Fibroblast of skin of back (primary cell): ENCODE results near the gene ADAM17. TPM values are rescaled to one million over a fixed set of nuclear protein-coding genes. Genes with fewer than 3 reads are reported as not detected.
"Not testable (repeated sequence)": the region's sequence is repeated elsewhere in the genome, so short reads cannot be mapped to it uniquely, and the experiment has no call there.

ENCODE experiments used
- DNase-seq: peaks from one replicate; pipeline ENCODE4 v3.0.0-alpha.2; 2013
- polyA plus RNA-seq, 2 experiments: library from polyadenylated mRNA; unstranded; fragments of 120-200 nt; gene quantifications; one replicate each; pipeline ENCODE4 v1.2.1, GENCODE V29; 2013; ENCODE audit not compliant: insufficient read length in 2 of 2

ADAM17 gene
- 15.9 TPM for polyA plus RNA-seq (2013, experiment 1 of 2; ENCODE audit: insufficient read length)
- polyA plus RNA-seq (2013, experiment 2 of 2; ENCODE audit: insufficient read length): 13.5 TPM

GRCh38 chr2:9555297-9556120 lies at the start of gene ADAM17:
Gene ADAM17 (minus strand): TSS chr2:9555830. CDS start chr2:9555605, 225 bp downstream.
- peak; percentile 96 for DNase-seq

- no peak for DNase-seq
Observed at GRCh38 chr2:9602412-9602811, 46.8 kb upstream of the ADAM17 start.

- DNase-seq: no peak
Observed at GRCh38 chr2:9601397-9601796, 45.8 kb upstream of the ADAM17 start.

- DNase-seq: no peak
Observed at GRCh38 chr2:9599430-9599829, 43.8 kb upstream of the ADAM17 start.

GRCh38 chr2:9596621-9597311 lies 41.1 kb upstream of the ADAM17 start:
- DNase-seq: no peak

GRCh38 chr2:9595746-9596145 lies 40.1 kb upstream of the ADAM17 start:
- DNase-seq: no peak

- not testable (repeated sequence) for DNase-seq
Observed at GRCh38 chr2:9595256-9595655, 39.6 kb upstream of the ADAM17 start.

- DNase-seq: peak; percentile 50
Observed at GRCh38 chr2:9594366-9595054, 38.9 kb upstream of the ADAM17 start.

GRCh38 chr2:9593925-9594324 lies 38.3 kb upstream of the ADAM17 start:
- no peak for DNase-seq

- DNase-seq: no peak
Observed at GRCh38 chr2:9592699-9593098, 37.1 kb upstream of the ADAM17 start.

GRCh38 chr2:9590641-9591040 lies 35.0 kb upstream of the ADAM17 start:
- DNase-seq: no peak

- DNase-seq: no peak
Observed at GRCh38 chr2:9586465-9586864, 30.8 kb upstream of the ADAM17 start.

- DNase-seq: no peak
Observed at GRCh38 chr2:9585486-9585885, 29.9 kb upstream of the ADAM17 start.

- DNase-seq: peak; percentile 45
Observed at GRCh38 chr2:9584902-9585301, 29.3 kb upstream of the ADAM17 start.

GRCh38 chr2:9582624-9583023 lies 27.0 kb upstream of the ADAM17 start:
- DNase-seq: no peak

GRCh38 chr2:9578467-9579235 lies 23.0 kb upstream of the ADAM17 start:
- DNase-seq: no peak

- DNase-seq: no peak
Observed at GRCh38 chr2:9574331-9574730, 18.7 kb upstream of the ADAM17 start.

- DNase-seq: no peak
Observed at GRCh38 chr2:9573840-9574239, 18.2 kb upstream of the ADAM17 start.

- DNase-seq: no peak
Observed at GRCh38 chr2:9573013-9573720, 17.5 kb upstream of the ADAM17 start.

GRCh38 chr2:9570182-9571060 lies 14.8 kb upstream of the ADAM17 start:
- DNase-seq: no peak
